Glomerular visceral epithelial cell (primary cell): ENCODE results near the gene CTDSPL.

Experiments used
- DNase-seq: peaks from one replicate; pipeline ENCODE4 v3.0.0-alpha.2; 2016; ENCODE audit errors: extremely low spot score

Gene CTDSPL

GRCh38 chr3:37853691-37854413 is 7.8 kb upstream of the CTDSPL start:
- no peak for DNase-seq

GRCh38 chr3:37855363-37855970 is 6.2 kb upstream of the CTDSPL start:
- DNase-seq: peak; percentile 70

GRCh38 chr3:37856381-37856780 is 5.3 kb upstream of the CTDSPL start:
- DNase-seq: no peak

GRCh38 chr3:37858742-37859141 is 2.9 kb upstream of the CTDSPL start:
- DNase-seq: no peak

- peak; percentile 24 for DNase-seq
Observed at GRCh38 chr3:37859354-37859753, 2.3 kb upstream of the CTDSPL start.

- no peak for DNase-seq
Observed at GRCh38 chr3:37859908-37860199, 1.8 kb upstream of the CTDSPL start.

- peak; percentile 22 for DNase-seq
Observed at GRCh38 chr3:37862219-37862902, 681 bp downstream of the CTDSPL start.

- DNase-seq: peak; percentile 9
Observed at GRCh38 chr3:37862903-37863815, 1.5 kb downstream of the CTDSPL start.

GRCh38 chr3:37863949-37864822 is 2.5 kb downstream of the CTDSPL start:
- DNase-seq: peak; percentile 26

GRCh38 chr3:37864904-37865303 is 3.2 kb downstream of the CTDSPL start:
- no peak for DNase-seq

GRCh38 chr3:37867144-37867543 is 5.5 kb downstream of the CTDSPL start:
- no peak for DNase-seq

- DNase-seq: no peak
Observed at GRCh38 chr3:37871858-37872257, 10.2 kb downstream of the CTDSPL start.

- no peak for DNase-seq
Observed at GRCh38 chr3:37872413-37873160, 10.9 kb downstream of the CTDSPL start.

GRCh38 chr3:37876279-37876678 is 14.6 kb downstream of the CTDSPL start:
- no peak for DNase-seq

GRCh38 chr3:37882711-37883110 is 21.0 kb downstream of the CTDSPL start:
- no peak for DNase-seq

- DNase-seq: no peak
Observed at GRCh38 chr3:37885814-37886213, 24.1 kb downstream of the CTDSPL start.

- no peak for DNase-seq
Observed at GRCh38 chr3:37886395-37886794, 24.7 kb downstream of the CTDSPL start.

GRCh38 chr3:37887062-37887461 is 25.4 kb downstream of the CTDSPL start:
- DNase-seq: no peak

- DNase-seq: no peak
Observed at GRCh38 chr3:37887824-37888223, 26.1 kb downstream of the CTDSPL start.

GRCh38 chr3:37888421-37888820 is 26.7 kb downstream of the CTDSPL start:
- DNase-seq: no peak
